ENCODE results near the gene CPXM2.

CPXM2 gene

DNA sequence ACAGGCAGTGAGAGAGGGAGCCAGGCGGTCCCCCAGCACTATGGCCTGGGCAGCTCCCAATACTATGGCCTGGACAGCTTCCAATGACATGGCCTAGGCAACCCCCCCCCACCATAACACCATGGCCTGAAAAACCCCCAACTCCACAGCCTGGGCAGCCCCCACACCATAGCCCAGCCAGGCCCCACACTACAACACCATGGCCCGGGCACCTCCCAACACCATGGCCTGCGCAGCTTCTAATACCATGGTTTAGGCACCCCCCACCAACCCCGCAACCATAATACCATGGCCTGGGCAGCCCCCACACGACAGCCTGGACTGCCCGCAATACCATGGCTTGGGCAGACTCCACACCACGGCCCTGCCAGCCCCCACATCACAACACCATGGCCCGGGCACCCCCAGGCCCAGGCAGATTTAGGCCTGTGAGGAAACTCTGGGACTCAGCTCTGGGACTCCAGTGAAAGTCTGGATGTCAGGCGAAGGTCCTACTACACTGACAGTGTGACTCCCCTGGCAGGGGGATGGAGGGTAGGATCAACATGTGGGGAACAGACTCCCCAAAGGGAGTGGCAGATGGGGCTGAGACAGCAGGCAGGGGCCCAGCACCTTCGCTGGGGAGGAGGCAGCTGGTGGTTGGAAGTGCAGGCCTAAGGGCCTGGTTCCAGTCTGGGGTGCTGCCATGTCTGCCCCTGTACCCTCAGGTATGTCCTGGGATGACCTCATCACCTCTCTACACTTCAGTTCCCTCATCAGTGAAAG, 8.7 kb downstream of the CPXM2 start:
- in situ Hi-C loops (cut with HindIII; ENCODE audit: low pct_ligation_motif_present, low pct_unique_long_range_greater_than_20kb, low sequenced_read_pairs) = no loop called here
- no peak for DNase-seq

- in situ Hi-C loops (cut with HindIII; ENCODE audit: low pct_ligation_motif_present, low pct_unique_long_range_greater_than_20kb, low sequenced_read_pairs) = no loop called here
- no peak for DNase-seq
These were observed 9.4 kb downstream of the CPXM2 start for GRCh38 chr10:123882177-123882576.

DNA sequence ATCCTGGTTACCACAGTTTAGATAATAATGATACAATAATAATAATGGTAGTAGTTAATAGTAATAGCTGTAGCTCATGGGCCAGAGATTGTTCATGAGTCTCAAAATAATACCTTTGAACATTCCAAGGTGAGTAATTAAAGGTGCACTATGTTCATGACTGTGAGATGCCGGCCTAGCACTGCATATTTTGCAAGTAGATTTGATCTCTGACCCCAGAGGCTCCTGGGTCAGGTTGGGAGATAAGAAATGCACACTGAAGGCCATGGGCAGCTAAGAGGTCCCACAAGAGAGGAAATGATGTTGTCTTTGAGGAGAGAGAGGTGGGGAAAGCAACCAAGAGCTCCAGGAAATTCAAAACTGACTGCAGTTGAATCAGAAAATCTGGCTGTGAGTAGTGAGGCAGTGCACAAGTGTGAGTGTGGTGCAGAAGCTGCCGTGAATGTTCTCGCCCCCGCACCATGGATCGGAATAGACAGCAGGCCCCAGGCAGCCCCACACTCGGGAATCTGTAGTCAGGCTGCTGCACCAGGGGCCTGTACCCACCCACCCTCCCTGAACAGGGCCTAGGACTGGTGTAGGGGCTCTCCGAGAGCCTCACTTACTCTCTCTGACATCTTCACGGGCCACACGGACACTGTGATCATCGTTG, 11.9 kb downstream of the CPXM2 start:
- in situ Hi-C loops (cut with HindIII; ENCODE audit: low pct_ligation_motif_present, low pct_unique_long_range_greater_than_20kb, low sequenced_read_pairs) = no loop called here
- no peak for DNase-seq

DNA sequence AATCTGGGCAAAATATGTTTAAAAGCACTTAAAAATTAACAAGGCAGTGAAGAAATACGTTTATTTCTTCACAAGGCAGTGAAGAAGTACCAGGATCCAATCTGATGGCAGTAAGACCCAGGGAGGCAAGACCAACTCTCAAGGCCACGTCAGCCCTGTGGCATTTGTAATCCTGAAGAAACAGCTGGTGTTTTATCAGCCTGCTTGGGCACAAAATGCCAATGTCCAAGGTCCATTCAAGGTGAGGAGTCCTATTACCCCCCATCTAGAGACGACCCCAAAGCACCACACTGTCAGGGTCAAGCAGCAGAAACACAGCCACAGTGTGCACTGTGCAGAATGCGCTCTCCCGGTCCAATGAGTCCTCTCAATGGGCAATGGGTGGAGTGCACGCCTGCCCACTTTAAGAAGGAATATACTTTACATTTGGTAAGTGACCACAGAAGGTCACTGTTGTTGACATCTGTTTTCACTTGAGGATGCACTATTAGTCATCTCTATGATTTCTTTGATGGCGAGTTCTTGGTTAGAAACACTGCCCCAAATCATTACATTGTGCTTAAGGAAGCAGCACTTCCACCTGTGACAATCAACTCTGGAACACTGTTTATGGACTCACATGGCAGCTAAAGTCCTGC, 12.8 kb downstream of the CPXM2 start:
- in situ Hi-C loops (cut with HindIII; ENCODE audit: low pct_ligation_motif_present, low pct_unique_long_range_greater_than_20kb, low sequenced_read_pairs) = no loop called here
- DNase-seq = peak; percentile 55

- in situ Hi-C loops (cut with HindIII; ENCODE audit: low pct_ligation_motif_present, low pct_unique_long_range_greater_than_20kb, low sequenced_read_pairs) = no loop called here
- DNase-seq = peak; percentile 84
These were observed 21.3 kb downstream of the CPXM2 start for GRCh38 chr10:123870260-123870659.

- no peak for DNase-seq
These were observed 22.6 kb downstream of the CPXM2 start for GRCh38 chr10:123869020-123869414.

GRCh38 chr10:123868038-123869019, 23.3 kb downstream of the CPXM2 start:
- in situ Hi-C loops (cut with HindIII; ENCODE audit: low pct_ligation_motif_present, low pct_unique_long_range_greater_than_20kb, low sequenced_read_pairs) = no loop called here
- DNase-seq = no peak

More at GRCh38 chr10:123869020-123869414, 22.6 kb downstream of the CPXM2 start:
- in situ Hi-C loops (cut with HindIII; ENCODE audit: low pct_ligation_motif_present, low pct_unique_long_range_greater_than_20kb, low sequenced_read_pairs) = no loop called here

GRCh38 chr10:123865880-123866279, 25.7 kb downstream of the CPXM2 start:
- in situ Hi-C loops (cut with HindIII; ENCODE audit: low pct_ligation_motif_present, low pct_unique_long_range_greater_than_20kb, low sequenced_read_pairs) = no loop called here
- no peak for DNase-seq

GRCh38 chr10:123865350-123865749, 26.3 kb downstream of the CPXM2 start:
- in situ Hi-C loops (cut with HindIII; ENCODE audit: low pct_ligation_motif_present, low pct_unique_long_range_greater_than_20kb, low sequenced_read_pairs) = no loop called here
- no peak for DNase-seq

- DNase-seq = no peak
- in situ Hi-C loops (cut with HindIII; ENCODE audit: low pct_ligation_motif_present, low pct_unique_long_range_greater_than_20kb, low sequenced_read_pairs) = no loop called here
These were observed 26.7 kb downstream of the CPXM2 start for GRCh38 chr10:123864923-123865322.

DNA sequence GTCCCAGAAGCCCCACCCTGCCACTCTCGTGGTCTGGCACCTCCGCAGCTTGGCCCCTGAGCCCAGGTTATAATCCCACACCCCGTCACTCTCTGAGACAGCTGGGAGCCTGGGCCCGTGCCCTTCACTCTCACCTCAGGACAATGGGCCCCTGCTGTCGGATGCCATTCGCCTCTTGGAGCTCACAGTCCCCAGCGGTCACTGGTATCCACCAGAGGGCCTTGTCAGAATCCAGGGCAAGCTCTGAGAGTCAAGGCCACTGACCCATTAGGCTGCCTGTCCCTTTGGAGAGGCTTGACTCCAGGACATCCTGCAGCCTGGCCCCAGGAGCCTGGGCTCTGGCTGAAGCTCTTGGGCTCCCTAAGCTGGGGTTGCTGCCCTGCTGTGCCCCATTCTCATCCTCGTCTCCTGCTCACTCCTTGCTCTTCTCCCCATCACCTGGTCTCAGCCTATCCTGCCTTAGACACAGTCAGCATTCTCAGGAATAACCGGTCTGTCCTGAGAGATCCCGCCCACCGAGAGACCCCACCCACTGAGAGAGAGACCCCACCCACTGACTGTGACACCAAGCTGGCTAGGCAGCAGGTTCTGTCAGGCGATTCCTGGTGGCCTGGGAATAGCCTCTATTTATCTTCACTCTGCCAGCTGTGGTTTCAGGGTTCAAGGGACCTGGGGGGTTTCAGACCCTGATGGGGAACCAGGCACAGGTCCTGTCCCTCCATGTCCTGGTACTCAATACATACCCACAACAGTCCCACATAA, 27.7 kb downstream of the CPXM2 start:
- DNase-seq = no peak
- in situ Hi-C loops (cut with HindIII; ENCODE audit: low pct_ligation_motif_present, low pct_unique_long_range_greater_than_20kb, low sequenced_read_pairs) = no loop called here

GRCh38 chr10:123863183-123863575, 28.4 kb downstream of the CPXM2 start:
- no peak for DNase-seq
- in situ Hi-C loops (cut with HindIII; ENCODE audit: low pct_ligation_motif_present, low pct_unique_long_range_greater_than_20kb, low sequenced_read_pairs) = no loop called here

DNA sequence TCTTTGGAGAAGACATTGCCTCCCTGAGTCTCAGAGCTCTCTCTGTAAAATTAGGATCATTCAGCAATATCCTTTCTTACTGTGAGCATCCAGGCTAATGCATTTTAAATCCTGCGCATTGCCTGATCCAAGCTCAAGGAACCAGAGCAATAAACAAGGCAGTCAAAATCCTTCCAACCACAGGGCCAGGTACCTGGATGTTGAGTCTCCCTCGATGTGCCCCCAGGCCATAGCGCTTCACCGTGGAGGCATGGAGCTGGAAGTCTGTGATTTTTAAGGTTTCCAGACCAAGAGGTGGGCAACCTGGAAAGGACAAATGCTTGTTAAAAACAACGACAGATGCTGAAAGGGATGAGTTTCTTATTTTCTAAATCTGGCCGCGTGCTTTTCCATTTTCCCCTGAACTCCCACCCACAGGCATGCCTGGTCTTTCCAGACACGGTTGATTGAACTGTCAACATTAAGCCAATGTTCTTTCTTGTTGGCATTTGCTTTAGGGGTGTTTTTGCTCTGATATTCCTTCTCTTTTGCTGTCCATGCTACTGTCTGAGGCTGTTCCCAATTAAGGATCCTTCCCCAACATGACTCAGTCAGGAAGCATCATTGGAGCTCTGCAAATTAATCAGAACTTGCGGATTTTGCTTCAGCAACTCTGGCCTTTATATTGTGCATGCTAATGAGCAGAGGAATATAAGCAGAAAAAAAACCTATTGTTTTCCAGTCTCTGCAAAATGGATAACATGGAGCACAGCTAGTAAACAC, 29.0 kb downstream of the CPXM2 start:
- in situ Hi-C loops (cut with HindIII; ENCODE audit: low pct_ligation_motif_present, low pct_unique_long_range_greater_than_20kb, low sequenced_read_pairs) = no loop called here
- no peak for DNase-seq

- no peak for DNase-seq
- in situ Hi-C loops (cut with HindIII; ENCODE audit: low pct_ligation_motif_present, low pct_unique_long_range_greater_than_20kb, low sequenced_read_pairs) = no loop called here
These were observed 30.8 kb downstream of the CPXM2 start for GRCh38 chr10:123860856-123861255.

- no peak for DNase-seq
- in situ Hi-C loops (cut with HindIII; ENCODE audit: low pct_ligation_motif_present, low pct_unique_long_range_greater_than_20kb, low sequenced_read_pairs) = no loop called here
These were observed 31.4 kb downstream of the CPXM2 start for GRCh38 chr10:123860209-123860608.

DNA sequence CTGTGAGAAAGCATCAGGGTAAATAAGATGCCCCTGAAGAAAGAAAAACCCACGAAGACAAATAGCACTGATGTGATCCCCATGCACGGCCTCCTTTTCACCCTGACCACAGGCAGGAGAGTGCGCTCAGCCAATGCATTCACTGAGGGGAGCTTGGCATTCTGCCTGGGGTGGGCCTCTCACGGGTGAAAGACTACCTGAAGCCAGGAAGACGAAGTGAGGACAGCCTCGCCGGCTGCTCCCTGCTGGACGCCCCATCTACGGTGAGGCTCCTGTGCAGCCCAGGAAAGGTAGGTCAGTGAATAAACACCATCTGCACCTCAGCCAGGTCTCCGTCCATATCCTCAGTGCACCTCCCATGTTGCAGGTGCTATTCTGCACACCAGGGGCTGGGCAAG, 32.0 kb downstream of the CPXM2 start:
- in situ Hi-C loops (cut with HindIII; ENCODE audit: low pct_ligation_motif_present, low pct_unique_long_range_greater_than_20kb, low sequenced_read_pairs) = no loop called here
- no peak for DNase-seq

GRCh38 chr10:123858907-123859652, 32.5 kb downstream of the CPXM2 start:
- DNase-seq = no peak
- in situ Hi-C loops (cut with HindIII; ENCODE audit: low pct_ligation_motif_present, low pct_unique_long_range_greater_than_20kb, low sequenced_read_pairs) = no loop called here
